ENCODE results near the gene ANK3. TPM values are rescaled to one million over a fixed set of nuclear protein-coding genes. Genes with fewer than 3 reads are reported as not detected.
A peak's percentile ranks its signal among the peaks of the same experiment; 100 is the strongest.

Gene ANK3
- total and polyA plus RNA-seq, 8 donors, result 3.6 to 115 (median 31.1) TPM

DNA sequence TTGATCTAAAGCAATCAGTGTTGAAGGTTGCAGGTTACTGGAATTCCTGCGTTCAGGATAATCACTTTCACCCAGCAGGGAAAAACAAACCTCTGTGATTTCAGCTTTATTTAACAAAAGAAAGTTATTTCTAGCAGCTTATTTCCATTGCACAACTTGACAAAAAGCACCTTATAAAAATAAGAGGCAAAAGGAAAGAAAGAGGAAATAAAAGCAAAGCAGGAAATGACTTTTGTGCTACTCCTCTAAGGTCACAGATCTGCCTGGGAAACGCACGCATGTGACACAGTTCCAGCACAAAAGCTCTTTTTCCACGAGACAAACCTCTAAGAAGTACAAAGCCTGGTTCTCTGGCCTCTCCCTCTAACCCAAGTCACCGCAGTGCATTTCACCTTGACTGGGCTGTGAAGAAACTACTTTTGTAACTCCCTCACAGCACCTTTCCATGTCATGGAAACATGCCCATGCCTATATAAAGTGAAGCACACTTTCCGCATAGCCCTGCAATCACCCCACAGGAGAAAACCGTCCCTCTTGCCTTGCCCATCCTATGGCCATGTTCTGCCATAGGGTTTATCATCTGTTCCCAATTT lies 870 bp downstream of the ANK3 start:
- Histone ChIP-seq H3K4me3 (no peak overlapping the region), H3K4me1 (peaks cover 0 to 24% (median 13%) of the 10 kb centered on the region in 4 donors), H3K9me3 (no peaks in the 10 kb centered on the region), H3K27ac (peak overlapping the region in 4 of 5 donors; percentile 22 to 42 (median 32)), H3K36me3 (no peaks in the 10 kb centered on the region), H3K27me3 (no peaks in the 10 kb centered on the region)
- intact Hi-C loops (cut with DNase I; ENCODE audit: low total_unique reads), result no loop called here
- no peak for TF ChIP-seq POLR2A (IDR thresholded peaks at IDR 0.05)
- no peak for TF ChIP-seq CTCF (IDR thresholded peaks at IDR 0.05)
- no peak for TF ChIP-seq POLR2AphosphoS5 (IDR thresholded peaks at IDR 0.05)
- TF ChIP-seq EP300 (IDR thresholded peaks at IDR 0.05), result no peak
- WGBS, 5 donors, result 28 to 50% (median 44%) methylated on average over 7 of the region's 7 CpGs
- DNase-seq, result peak in 1 of 2 donors; percentile 64

DNA sequence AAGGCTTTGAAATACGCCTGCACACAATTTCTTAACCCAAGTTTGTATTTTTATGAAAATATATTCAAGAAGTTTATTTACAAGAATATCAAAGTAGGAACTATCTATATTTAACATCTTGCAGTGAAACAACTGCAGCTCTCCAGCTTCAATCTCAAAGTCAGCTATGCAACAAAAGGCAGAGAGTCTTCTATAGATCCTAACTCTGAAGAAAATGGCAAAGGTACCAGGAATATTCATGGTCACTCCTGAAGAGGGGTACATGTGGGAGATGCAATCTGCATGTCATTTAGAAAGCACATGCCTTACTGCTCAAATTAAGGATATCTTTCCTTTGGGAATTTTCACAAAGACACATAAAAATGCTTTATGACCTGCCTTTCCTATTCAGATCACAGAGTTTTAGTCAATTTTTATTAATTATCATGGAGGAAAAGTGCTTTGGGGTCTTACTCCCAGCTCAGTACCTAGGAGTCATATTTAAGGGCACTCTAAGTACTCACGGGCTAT lies 1.5 kb downstream of the ANK3 start:
- Histone ChIP-seq H3K36me3 (no peaks in the 10 kb centered on the region), H3K9me3 (no peaks in the 10 kb centered on the region), H3K27me3 (no peaks in the 10 kb centered on the region), H3K27ac (peak overlapping the region in 3 of 5 donors; percentile 22 to 41 (median 22)), H3K4me1 (peaks cover 0 to 24% (median 13%) of the 10 kb centered on the region in 4 donors), H3K4me3 (no peak overlapping the region)
- TF ChIP-seq POLR2AphosphoS5 (IDR thresholded peaks at IDR 0.05) (no peak), EP300 (IDR thresholded peaks at IDR 0.05) (no peak), CTCF (IDR thresholded peaks at IDR 0.05) (no peak), POLR2A (IDR thresholded peaks at IDR 0.05) (no peak)
- intact Hi-C loops (cut with DNase I; ENCODE audit: low total_unique reads), result no loop called here
- no peak for DNase-seq
- 76 to 89% (median 79%) methylated on average over 2 of the region's 2 CpGs for WGBS, 5 donors

DNA sequence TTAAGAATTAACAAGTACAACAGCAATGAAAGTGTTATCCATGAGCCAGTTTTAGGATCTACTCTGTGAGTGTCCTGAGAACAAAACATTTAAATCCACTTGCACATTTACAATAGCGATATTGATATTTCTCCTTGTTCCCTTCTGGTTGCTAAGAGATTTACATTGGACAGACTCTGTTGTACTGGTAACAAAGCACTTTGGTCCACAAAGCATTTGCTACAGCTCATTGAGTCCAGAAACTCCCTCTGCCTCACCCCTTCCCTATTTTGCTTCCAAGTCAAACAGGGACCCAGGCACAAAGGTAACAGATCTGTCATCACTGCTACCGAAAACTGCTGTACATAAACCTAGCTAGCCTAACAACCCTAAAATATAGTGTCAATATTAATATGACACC lies 2.1 kb downstream of the ANK3 start:
- 34 to 59% (median 55%) methylated on average over 2 of the region's 2 CpGs for WGBS, 5 donors
- intact Hi-C loops (cut with DNase I; ENCODE audit: low total_unique reads), result no loop called here
- DNase-seq, result peak in 1 of 2 donors; percentile 72

DNA sequence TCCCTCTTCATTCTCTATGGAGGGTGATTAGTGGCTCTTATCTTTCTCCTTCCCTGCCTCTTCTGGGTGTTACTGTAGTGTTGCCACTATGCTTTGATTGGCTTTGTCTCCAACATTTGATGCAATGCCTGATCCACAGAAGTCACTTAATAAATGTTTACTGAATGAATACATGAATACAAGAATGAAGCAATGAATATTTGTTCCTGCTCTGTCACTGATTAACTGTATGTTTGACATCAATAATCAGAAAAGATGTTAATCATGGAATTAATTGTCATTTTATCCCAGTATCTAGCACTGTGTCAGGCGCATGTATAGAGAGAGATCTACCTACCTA lies 4.3 kb downstream of the ANK3 start:
- no peak for DNase-seq
- Histone ChIP-seq H3K27ac (no peak overlapping the region), H3K4me1 (peaks cover 0 to 24% (median 13%) of the 10 kb centered on the region in 4 donors), H3K36me3 (no peaks in the 10 kb centered on the region), H3K4me3 (no peak overlapping the region), H3K27me3 (no peaks in the 10 kb centered on the region), H3K9me3 (no peaks in the 10 kb centered on the region)
- TF ChIP-seq POLR2A (IDR thresholded peaks at IDR 0.05) (no peak), CTCF (IDR thresholded peaks at IDR 0.05) (no peak), POLR2AphosphoS5 (IDR thresholded peaks at IDR 0.05) (no peak), EP300 (IDR thresholded peaks at IDR 0.05) (no peak)
- 88 to 97% (median 92%) methylated on average over 1 of the region's 1 CpG for WGBS, 5 donors
- intact Hi-C loops (cut with DNase I; ENCODE audit: low total_unique reads), result no loop called here

More for the DNA sequence above, 2.1 kb downstream of the ANK3 start:
- peak overlapping the region in 1 of 5 donors; percentile 22 for H3K27ac ChIP-seq
- H3K9me3 ChIP-seq, result no peaks in the 10 kb centered on the region
- H3K27me3 ChIP-seq, result no peaks in the 10 kb centered on the region
- no peak overlapping the region for H3K4me3 ChIP-seq
- TF ChIP-seq EP300 (IDR thresholded peaks at IDR 0.05) (no peak), POLR2AphosphoS5 (IDR thresholded peaks at IDR 0.05) (no peak), POLR2A (IDR thresholded peaks at IDR 0.05) (no peak), CTCF (IDR thresholded peaks at IDR 0.05) (no peak)
- no peaks in the 10 kb centered on the region for H3K36me3 ChIP-seq
- peaks cover 0 to 24% (median 13%) of the 10 kb centered on the region in 4 donors for H3K4me1 ChIP-seq
